Measurements from ENCODE around the gene PELI3. TPM values are rescaled to one million over a fixed set of nuclear protein-coding genes. Genes with fewer than 3 reads are reported as not detected.

Gene PELI3
- total and polyA plus RNA-seq, 10 of the 15 experiments (the other 5 are each of a cell fraction or from before 2014, with no cell fraction given) = 0.14 to 1.5 (median 0.66) TPM

DNA sequence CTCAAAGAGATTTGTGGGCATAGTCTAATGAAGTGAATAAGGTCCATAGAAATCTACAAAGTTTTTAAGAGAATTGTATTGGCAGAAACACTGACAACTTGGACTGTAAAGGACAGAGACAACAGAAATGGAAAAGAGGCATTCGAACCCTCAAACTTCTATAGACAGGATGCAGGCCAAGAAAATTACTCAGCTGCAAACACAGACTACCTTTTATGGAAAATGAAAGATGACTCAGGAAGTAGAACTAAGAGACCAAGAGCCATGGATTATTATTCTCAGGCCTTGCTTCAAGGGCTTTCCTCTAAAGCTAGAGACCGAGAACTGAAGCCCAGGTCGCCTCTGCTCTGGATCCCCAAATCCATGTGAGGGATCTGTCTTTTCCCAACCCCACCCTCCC is 3.8 kb upstream of the PELI3 start:
- DNase-seq (ENCODE audit: low read depth, low spot score) (no peak), FAIRE-seq (no peak), ATAC-seq (no peak)
- Histone ChIP-seq H4K20me1 (ENCODE audit: control insufficient read depth, insufficient read depth) (no peaks in the 10 kb centered on the region), H3K4me1 (ENCODE audit: control insufficient read depth, insufficient read depth, low read length) (peaks cover 28% of the 10 kb centered on the region), H3K36me3 (ENCODE audit: control insufficient read depth in 2 of 2, insufficient read depth in 2 of 2, low read length in 1 of 2) (no peaks in the 10 kb centered on the region), H3K4me3 (no peak overlapping the region), H2AFZ (ENCODE audit: control insufficient read depth, low read depth, low read length) (no peak overlapping the region), H3K79me2 (ENCODE audit: control insufficient read depth, insufficient read depth, low read length) (no peaks in the 10 kb centered on the region), H3K4me2 (ENCODE audit: control insufficient read depth, insufficient read depth) (no peak overlapping the region), H3K9me3 (replicated peaks; ENCODE audit: control insufficient read depth, insufficient read depth, low read length) (no peaks in the 10 kb centered on the region; the same call in 1 of the 3 replicates), H3K27ac (ENCODE audit: control insufficient read depth, insufficient read depth) (no peak overlapping the region), H3K9ac (ENCODE audit: control insufficient read depth, insufficient read depth, low read length) (no peak overlapping the region), H3K27me3 (replicated peaks in 1 of 2; ENCODE audit: control insufficient read depth in 2 of 2, insufficient read depth in 2 of 2, low read length in 1 of 2) (no peaks in the 10 kb centered on the region)
- ChIA-PET SMC1A (ENCODE audit: uncharacterized antibody, unreplicated experiment) (interaction anchor here (1.0 kb wide), 1 partner anchor 9 kb away, joined by 3 read pairs; no protein-coding TSS in a partner anchor), RAD21 (ENCODE audit: unreplicated experiment) (no interaction called here), CTCF (interaction anchor here (4.5 kb wide), 1 partner anchor 24 kb away, joined by 46 read pairs; the partner anchor contains the start of gene MRPL11), POLR2A (no interaction called here)
- in situ Hi-C loops (cut with MboI) = no loop called here
- BruUV-seq (replicated peaks) = no TSS peak
- 42% methylated on average over 3 of the region's 3 CpGs for WGBS (ENCODE audit: insufficient coverage, insufficient replicate concordance, low lambda C conversion rate, missing lambda C conversion rate)
- intact Hi-C loops (cut with micrococcal nuclease; ENCODE audit: unreplicated experiment) = no loop called here
- no peak for TF ChIP-seq GABPA (IDR thresholded peaks at IDR 0.05; ENCODE audit: low read depth)
- no peak for TF ChIP-seq RELA (IDR thresholded peaks at IDR 0.05; ENCODE audit: borderline replicate concordance, partially characterized antibody)
- TF ChIP-seq, protein P1, sequence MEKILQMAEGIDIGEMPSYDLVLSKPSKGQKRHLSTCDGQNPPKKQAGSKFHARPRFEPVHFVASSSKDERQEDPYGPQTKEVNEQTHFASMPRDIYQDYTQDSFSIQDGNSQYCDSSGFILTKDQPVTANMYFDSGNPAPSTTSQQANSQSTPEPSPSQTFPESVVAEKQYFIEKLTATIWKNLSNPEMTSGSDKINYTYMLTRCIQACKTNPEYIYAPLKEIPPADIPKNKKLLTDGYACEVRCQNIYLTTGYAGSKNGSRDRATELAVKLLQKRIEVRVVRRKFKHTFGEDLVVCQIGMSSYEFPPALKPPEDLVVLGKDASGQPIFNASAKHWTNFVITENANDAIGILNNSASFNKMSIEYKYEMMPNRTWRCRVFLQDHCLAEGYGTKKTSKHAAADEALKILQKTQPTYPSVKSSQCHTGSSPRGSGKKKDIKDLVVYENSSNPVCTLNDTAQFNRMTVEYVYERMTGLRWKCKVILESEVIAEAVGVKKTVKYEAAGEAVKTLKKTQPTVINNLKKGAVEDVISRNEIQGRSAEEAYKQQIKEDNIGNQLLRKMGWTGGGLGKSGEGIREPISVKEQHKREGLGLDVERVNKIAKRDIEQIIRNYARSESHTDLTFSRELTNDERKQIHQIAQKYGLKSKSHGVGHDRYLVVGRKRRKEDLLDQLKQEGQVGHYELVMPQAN (conservative IDR thresholded peaks at IDR 0.05) = no peak
- TF ChIP-seq, protein P2, sequence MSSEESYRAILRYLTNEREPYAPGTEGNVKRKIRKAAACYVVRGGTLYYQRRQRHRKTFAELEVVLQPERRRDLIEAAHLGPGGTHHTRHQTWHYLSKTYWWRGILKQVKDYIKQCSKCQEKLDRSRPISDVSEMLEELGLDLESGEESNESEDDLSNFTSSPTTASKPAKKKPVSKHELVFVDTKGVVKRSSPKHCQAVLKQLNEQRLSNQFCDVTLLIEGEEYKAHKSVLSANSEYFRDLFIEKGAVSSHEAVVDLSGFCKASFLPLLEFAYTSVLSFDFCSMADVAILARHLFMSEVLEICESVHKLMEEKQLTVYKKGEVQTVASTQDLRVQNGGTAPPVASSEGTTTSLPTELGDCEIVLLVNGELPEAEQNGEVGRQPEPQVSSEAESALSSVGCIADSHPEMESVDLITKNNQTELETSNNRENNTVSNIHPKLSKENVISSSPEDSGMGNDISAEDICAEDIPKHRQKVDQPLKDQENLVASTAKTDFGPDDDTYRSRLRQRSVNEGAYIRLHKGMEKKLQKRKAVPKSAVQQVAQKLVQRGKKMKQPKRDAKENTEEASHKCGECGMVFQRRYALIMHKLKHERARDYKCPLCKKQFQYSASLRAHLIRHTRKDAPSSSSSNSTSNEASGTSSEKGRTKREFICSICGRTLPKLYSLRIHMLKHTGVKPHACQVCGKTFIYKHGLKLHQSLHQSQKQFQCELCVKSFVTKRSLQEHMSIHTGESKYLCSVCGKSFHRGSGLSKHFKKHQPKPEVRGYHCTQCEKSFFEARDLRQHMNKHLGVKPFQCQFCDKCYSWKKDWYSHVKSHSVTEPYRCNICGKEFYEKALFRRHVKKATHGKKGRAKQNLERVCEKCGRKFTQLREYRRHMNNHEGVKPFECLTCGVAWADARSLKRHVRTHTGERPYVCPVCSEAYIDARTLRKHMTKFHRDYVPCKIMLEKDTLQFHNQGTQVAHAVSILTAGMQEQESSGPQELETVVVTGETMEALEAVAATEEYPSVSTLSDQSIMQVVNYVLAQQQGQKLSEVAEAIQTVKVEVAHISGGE (CRISPR knock-in tag; IDR thresholded peaks at IDR 0.05) = no peak
- TF ChIP-seq, protein P3, sequence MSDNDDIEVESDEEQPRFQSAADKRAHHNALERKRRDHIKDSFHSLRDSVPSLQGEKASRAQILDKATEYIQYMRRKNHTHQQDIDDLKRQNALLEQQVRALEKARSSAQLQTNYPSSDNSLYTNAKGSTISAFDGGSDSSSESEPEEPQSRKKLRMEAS (IDR thresholded peaks at IDR 0.05; ENCODE audit: low read depth, low read length) = no peak
- TF ChIP-seq STAT3 (IDR thresholded peaks at IDR 0.05; ENCODE audit: low read depth, low read length) = no peak
- no peak for TF ChIP-seq CHD4 (IDR thresholded peaks at IDR 0.05)
- TF ChIP-seq, protein P4, sequence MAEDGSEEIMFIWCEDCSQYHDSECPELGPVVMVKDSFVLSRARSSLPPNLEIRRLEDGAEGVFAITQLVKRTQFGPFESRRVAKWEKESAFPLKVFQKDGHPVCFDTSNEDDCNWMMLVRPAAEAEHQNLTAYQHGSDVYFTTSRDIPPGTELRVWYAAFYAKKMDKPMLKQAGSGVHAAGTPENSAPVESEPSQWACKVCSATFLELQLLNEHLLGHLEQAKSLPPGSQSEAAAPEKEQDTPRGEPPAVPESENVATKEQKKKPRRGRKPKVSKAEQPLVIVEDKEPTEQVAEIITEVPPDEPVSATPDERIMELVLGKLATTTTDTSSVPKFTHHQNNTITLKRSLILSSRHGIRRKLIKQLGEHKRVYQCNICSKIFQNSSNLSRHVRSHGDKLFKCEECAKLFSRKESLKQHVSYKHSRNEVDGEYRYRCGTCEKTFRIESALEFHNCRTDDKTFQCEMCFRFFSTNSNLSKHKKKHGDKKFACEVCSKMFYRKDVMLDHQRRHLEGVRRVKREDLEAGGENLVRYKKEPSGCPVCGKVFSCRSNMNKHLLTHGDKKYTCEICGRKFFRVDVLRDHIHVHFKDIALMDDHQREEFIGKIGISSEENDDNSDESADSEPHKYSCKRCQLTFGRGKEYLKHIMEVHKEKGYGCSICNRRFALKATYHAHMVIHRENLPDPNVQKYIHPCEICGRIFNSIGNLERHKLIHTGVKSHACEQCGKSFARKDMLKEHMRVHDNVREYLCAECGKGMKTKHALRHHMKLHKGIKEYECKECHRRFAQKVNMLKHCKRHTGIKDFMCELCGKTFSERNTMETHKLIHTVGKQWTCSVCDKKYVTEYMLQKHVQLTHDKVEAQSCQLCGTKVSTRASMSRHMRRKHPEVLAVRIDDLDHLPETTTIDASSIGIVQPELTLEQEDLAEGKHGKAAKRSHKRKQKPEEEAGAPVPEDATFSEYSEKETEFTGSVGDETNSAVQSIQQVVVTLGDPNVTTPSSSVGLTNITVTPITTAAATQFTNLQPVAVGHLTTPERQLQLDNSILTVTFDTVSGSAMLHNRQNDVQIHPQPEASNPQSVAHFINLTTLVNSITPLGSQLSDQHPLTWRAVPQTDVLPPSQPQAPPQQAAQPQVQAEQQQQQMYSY (CRISPR knock-in tag; IDR thresholded peaks at IDR 0.05) = no peak
- TF ChIP-seq, protein P5, sequence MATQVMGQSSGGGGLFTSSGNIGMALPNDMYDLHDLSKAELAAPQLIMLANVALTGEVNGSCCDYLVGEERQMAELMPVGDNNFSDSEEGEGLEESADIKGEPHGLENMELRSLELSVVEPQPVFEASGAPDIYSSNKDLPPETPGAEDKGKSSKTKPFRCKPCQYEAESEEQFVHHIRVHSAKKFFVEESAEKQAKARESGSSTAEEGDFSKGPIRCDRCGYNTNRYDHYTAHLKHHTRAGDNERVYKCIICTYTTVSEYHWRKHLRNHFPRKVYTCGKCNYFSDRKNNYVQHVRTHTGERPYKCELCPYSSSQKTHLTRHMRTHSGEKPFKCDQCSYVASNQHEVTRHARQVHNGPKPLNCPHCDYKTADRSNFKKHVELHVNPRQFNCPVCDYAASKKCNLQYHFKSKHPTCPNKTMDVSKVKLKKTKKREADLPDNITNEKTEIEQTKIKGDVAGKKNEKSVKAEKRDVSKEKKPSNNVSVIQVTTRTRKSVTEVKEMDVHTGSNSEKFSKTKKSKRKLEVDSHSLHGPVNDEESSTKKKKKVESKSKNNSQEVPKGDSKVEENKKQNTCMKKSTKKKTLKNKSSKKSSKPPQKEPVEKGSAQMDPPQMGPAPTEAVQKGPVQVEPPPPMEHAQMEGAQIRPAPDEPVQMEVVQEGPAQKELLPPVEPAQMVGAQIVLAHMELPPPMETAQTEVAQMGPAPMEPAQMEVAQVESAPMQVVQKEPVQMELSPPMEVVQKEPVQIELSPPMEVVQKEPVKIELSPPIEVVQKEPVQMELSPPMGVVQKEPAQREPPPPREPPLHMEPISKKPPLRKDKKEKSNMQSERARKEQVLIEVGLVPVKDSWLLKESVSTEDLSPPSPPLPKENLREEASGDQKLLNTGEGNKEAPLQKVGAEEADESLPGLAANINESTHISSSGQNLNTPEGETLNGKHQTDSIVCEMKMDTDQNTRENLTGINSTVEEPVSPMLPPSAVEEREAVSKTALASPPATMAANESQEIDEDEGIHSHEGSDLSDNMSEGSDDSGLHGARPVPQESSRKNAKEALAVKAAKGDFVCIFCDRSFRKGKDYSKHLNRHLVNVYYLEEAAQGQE (IDR thresholded peaks at IDR 0.05; ENCODE audit: low read depth, low read length) = no peak
- no peak for TF ChIP-seq SIN3A (IDR thresholded peaks at IDR 0.05; ENCODE audit: low read depth, low read length)
- no peak for TF ChIP-seq NFIC (IDR thresholded peaks at IDR 0.05; ENCODE audit: low read depth, low read length)

All from GM12878 (cell line).